HG03571 (cell line): ENCODE measurements around the gene FBXW8.

ENCODE experiments used
- ATAC-seq: cut with Tn5 transposase; IDR thresholded peaks from one replicate; pipeline ENCODE4 v1.9.1; 2021; ENCODE audit not compliant: unreplicated experiment

Gene FBXW8, protein sequence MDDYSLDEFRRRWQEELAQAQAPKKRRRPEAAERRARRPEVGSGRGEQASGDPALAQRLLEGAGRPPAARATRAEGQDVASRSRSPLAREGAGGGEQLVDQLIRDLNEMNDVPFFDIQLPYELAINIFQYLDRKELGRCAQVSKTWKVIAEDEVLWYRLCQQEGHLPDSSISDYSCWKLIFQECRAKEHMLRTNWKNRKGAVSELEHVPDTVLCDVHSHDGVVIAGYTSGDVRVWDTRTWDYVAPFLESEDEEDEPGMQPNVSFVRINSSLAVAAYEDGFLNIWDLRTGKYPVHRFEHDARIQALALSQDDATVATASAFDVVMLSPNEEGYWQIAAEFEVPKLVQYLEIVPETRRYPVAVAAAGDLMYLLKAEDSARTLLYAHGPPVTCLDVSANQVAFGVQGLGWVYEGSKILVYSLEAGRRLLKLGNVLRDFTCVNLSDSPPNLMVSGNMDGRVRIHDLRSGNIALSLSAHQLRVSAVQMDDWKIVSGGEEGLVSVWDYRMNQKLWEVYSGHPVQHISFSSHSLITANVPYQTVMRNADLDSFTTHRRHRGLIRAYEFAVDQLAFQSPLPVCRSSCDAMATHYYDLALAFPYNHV

DNA sequence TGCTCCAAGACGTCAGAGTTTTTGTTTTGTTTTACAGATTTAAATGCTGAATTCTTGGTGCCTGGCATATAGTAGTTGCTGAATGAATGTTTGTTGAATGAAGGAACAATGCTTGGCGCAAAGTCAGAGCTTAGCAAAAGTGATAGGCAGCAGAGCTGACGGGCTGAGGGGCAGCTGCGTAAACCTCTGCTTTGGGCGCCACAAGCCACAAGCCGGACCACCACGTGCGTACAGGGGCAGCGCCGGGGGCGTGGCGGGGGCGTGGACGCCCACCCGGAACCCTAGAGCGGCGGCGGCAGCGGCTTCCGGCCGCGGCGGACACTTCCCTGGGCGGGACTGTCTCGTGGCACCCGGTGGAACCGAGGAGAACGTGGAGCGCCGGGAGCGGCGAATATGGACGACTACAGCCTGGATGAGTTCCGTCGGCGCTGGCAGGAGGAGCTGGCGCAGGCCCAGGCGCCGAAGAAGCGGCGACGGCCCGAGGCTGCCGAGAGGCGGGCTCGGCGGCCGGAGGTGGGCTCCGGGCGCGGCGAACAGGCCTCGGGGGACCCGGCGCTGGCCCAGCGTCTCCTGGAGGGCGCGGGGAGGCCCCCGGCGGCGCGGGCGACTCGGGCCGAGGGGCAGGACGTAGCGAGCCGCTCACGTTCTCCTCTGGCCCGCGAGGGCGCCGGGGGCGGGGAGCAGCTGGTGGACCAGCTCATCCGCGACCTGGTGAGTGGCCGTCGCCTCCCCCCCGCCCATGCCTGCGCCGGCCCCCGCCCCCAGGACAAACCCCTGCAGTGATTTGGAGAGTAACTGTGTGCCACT is at the start of gene FBXW8:
TSS of gene FBXW8 (plus strand) at position 306 of the 807 bp plus-strand sequence. CDS start at position 394, 88 bp downstream.
- ATAC-seq: peak; percentile 90

DNA sequence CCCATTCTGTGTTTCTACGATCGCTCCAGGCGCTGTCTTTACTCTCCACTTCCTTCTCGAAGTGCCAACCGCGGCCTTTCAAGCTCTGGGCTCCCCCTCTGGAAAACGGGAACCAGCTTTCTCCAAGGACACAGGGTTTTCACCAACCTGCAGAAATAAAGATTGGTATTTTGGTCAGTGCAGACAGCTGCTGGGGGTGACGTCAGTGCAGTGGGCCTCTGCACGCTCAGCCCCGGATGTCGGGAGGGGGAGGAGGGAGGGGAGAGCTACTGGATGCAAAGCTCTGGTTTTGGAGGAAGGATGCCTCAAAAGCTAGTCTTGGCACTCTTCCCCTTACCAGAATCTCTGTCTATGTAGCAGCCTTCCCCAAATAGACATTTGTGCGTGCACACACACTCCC is 49.4 kb upstream of the FBXW8 start:
- ATAC-seq: peak; percentile 87

DNA sequence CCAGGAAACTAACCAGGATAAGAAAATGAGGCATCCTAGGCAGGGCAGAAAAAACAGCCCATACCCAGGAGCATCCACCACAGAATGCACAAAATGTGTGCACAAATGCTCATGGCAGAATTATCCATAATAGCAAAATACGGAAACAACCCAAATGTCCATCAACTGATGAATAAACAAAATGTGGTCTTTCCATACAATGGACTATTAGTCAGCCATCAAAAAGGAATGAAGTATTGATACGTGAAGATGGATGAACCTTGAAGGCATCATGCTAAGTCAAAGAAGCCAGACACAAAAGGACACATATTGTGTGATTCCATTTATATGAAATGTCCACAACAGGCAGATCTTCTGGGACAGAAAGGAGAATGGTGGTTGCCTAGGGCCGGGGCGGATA is 48.6 kb upstream of the FBXW8 start:
- ATAC-seq: no peak

DNA sequence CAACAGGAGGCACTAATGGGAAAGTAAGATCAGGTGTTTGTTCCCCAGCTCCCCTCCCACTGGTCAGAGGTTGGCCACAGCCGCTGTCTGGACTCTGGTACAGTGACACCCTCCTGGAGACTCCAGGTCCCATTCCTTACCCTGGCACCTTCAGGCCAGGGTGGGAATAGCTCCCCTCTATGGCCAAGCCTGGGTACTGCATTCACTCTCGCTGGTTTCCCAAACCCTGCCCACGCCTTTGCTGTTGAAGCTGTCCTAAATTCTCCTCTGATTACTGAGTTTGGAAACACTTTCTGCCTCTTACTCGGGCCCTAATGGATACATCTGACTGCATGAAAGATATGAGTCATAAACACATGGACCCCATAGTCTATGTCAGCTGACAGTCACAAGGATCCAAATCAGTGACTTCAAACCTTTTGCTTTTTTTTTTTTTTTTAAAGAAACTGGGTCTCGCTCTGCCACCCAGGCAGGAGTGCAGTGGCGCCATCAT is 47.4 kb upstream of the FBXW8 start:
- no peak for ATAC-seq

DNA sequence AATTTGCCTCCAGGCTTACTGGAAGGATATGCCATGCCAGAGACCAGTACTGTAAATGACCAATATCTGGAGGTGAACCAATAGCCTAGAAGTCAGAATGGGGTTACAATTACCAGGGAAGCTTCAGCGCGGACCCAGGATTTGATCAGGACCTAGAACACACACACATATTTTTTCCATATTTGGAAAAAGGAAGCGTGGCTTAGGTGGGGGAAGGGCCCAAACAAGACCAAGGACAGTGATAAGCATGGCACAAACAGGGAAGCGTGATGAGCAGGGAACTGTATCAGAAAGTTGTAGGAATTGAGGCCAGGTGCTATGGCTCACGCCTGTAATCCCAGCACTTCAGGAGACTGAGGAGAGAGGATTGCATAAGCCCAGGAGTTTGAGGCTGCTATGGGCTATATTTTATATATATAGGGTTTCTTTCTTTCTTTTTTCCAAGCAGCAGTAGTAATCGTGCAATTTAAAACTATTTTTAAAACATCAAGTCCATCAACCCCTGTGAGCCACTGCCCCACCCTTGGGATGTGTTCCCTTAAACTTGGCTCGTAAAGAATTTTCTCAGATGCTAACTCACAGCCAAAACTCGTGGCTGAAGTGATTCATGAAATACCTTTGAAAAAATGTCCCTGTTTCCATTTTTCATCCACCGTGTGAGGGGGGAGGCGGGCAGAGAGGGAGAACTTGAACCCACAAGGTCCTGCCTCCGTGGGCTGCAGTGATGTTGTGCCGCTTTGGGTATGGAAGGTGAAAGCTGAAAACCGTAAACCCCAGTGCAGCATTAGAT is 46.2 kb upstream of the FBXW8 start:
- ATAC-seq: no peak

DNA sequence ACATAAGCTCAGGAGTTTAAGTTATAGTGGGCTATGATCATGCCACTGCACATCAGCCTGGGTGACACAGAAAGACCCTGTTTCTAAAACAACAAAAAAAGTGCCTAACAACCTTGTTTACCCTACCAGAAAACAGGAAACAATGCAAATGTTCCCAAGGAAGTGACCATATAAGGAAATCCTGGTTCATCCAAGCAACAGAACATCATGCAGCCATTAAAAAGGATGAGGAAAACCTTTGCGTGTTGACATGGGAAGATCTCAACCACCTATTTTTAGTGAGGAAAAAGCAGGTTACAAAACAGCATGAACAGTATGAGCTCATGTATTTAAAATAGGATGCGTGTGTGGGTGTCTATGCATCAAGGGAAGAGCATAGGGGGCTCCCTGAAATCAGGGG is 43.2 kb upstream of the FBXW8 start:
- no peak for ATAC-seq

DNA sequence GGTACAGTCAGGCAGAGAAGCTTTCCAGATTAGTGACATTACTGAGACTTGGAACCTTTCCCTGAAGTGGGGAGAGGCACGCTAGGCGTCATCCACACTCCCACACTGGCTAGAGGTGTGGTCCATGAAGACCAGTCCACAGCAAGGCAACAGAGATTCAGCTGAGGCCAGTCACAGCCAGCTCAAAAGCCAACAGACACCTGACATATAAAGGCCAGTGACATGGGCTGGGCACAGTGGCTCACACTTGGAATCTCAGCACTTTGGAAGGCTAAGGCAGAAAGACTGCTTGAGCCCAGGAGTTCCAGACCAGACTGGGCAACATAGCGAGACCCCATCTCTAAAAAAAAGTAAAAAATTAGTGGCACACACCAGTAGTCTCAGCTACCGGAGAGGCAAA is 40.4 kb upstream of the FBXW8 start:
- ATAC-seq: no peak

DNA sequence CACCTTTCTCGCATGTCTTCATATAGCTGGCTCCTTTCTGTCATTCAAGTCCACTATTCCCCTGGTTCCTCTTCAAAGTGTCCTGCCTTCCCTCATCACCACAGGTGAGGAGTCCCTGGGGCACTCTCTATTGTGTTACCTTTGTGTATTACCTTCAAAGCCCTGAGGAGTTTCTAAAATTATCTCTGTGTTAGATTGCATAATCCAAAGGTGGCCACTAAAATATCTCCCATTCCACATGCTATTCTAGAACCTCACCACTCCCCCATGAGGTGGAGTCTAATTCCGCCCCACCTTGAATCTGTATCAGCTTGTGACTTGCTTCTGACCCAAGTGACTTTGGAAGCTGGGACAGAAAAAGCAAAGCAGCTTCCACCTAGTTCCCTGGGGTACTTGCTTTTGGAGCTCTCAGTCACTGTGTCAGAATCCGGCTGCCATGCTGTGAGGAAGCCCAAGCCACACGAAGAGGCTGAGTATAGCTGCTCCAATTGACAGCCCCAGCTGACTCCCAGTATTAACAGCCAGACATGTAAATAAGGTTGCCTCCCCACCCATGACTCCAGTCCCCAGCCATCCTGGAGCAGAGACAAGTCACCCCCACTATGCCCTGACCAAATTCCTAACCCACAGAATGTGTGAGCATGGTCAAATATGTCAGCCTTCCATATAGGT is 36.3 kb upstream of the FBXW8 start:
- no peak for ATAC-seq

DNA sequence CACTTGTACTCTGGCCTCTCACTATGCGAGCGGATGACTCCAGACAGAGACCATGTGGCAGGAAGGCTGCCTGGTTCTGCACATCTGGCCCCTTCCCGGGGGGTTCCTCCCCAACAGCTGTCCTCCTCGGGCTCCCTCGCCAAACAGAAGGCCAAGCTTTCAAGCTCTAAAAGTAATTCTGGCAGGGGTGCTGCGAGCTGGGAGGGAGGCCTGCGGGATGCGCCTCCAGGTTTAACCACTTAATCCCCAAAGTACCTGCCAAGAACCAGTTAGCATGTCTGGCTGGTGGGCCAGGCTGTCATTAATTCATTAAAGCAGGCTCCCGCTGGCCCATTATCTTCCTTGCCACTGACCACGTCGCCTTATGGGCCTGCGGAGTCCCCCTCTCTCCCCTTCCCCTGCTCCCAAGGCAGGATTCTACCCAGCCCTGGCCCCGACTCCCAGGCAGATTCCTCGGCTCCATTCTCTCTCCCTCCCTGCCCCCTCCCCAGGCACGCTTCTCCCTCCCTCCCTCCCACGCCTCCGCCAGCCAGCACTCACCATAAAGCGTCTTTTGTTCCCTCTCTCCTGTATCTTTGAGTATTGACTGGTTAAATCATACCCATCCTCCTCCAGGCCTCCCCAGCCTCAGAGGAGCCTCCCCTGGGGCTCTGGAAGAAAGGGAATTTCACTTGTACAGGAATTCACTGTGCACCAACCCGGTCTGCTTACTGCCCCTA is 34.4 kb upstream of the FBXW8 start:
- ATAC-seq: no peak

DNA sequence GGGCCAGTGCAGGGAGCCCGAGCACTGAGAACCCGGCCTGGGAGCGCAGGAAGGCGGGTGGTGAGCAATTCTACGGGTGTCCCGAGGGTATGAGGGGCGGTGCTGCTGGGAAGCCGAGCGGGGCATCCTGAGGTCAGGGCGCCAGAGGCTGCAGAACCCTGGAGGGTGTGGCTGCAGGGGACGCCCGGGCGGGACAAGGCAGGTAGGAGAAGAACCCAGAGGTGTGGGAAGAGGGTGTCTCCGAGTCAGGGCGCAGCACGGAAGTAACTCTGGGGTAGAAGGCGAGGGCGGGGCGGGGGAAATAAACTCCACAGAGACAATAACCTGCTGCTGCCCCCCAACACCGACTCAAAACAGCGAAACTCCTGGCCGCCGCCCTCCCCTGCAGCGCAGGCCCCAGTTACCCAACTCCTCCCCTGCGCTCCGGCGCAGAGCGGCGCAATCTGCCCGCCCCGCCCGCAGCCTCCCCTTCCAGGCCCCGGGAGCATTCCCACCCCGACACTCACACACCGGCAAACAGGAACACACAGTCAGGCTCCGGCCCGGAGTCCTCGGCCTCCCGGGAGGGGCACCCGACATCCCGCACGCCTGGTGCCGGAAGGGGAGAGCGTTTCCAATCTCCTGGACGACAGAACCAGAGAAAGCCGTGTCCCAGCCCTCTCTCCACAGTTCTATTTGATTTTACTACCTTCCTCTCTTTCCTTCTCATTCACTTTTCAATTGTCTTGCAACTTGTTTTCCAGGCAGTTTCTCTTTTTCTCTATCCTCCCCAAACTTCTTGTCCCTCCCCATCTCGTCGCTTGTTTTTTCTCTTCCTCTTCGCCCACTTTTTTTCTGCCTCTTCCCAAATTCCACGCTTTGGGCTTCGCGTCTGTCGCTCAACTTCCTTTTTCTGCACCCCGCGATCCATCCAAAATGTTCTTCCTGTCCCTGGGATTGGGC is 31.9 kb upstream of the FBXW8 start:
- ATAC-seq: no peak

DNA sequence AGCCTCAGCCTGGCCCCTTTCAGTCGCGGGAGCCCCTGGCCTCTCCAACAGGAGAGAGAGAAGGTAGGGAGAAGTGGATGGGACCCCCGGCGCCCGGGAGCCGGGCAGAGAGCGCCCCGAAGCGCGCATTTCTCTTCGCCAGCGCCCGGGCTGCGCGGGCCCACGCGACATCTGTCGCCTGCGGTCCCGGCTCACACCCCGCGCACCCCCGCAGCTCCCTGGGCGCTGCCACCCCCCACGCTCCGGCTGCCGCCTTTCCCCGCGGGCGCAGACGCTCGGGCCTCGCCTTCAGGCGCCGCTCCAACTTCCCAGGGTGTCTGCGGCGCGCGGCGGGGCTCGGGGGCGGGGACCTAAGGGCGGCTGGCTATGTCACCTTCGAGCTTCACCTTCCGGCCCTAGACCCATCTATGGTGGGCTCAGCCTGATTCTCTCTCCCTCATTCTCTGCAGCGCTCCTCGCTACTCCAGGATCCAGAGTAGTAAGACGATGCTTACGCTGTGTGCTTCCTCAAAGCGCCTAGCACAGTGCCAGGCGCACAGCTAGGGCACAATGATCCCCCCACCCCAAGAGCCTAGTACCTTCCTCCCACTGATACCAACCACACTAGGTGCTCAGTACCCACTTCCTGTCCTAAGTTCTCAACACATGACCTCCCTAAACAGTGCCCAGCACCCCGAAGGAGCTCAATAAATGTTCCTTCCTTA is 31.1 kb upstream of the FBXW8 start:
- ATAC-seq: no peak

DNA sequence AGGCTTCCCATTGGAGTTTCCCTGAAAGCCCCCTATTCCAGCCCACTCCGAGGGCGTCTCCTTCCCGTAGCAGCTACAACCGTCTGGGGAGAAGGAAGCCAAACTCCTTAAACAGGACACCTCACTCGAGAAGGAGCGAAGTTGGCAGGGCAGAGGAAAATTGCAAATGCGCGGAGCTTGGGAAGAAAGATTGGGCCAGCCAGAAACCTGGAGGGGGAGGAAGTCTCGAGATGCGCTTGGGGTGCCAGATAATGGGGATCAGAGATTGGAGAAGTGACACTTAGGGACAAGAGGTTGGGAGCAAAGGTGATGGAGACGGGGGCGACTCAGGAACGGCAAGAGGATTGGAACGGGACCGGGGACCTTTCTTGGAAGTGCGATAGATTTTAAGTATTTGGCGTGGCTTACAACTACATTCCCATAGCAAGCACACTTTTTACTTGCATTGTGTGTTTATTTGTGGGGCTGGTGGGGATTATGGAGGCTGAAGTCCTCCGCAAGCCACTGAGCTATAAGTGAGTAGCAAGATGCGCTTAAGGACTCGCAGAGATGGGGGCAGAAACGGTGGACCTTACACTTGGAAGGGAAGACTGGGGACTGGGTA is 30.4 kb upstream of the FBXW8 start:
- no peak for ATAC-seq

DNA sequence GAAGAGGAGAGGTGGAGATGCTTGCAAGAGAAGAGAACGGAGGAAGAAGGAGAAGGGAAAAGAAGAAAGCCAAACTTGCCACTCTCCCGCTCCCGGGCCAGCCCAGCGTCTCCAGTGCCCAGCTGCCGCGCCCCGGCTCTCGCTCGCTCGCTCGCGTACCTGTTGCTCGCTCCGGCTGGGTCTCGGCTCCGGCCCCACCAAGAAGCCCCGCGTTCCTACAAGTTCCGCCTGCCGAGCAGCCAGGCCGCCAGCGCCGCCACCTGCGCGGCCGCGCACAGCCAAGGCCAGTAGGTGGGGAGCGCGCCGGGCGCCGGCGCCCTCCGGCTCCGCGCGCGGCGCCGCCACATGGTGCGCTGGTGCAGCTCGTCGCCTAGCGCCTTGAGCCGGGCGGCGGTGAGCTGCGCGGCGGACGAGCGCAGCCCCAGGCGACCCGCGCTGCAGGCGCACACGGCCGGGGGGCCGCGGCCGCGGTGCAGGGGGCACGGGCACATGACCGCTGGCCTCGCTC is 29.9 kb upstream of the FBXW8 start:
- ATAC-seq: no peak

DNA sequence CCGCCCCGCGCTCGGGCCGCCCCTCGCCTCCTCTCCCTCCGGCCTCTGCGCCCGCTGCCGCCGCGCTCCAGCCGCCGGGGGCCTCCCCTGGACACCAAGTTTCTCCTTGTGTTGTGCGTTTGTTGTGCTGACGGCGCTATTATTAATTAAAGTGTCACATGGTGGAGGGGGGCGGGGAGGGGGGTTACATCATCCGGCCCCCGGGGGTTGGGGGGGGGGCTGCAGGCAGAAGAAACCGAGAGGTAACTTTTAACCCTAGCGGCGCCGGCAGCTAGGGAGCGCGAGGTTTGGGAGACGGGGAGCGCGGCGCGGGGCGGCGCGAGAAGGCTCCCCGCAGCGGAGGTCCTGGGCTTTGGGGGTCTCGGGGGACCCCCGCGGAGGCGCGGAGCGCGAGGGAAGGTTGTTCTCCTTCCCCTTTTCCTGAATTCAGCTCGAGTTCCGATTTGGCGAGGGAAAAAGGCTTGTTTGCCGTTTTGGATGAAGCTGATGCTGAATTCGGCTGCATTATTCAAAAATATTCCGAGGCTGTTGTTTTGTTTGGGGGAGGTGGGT is 29.3 kb upstream of the FBXW8 start, which contains the start of gene HRK:
TSS of gene HRK (minus strand) at position 117 of the 552 bp plus-strand sequence. CDS start 134 bp downstream, outside the sequence.
- no peak for ATAC-seq

DNA sequence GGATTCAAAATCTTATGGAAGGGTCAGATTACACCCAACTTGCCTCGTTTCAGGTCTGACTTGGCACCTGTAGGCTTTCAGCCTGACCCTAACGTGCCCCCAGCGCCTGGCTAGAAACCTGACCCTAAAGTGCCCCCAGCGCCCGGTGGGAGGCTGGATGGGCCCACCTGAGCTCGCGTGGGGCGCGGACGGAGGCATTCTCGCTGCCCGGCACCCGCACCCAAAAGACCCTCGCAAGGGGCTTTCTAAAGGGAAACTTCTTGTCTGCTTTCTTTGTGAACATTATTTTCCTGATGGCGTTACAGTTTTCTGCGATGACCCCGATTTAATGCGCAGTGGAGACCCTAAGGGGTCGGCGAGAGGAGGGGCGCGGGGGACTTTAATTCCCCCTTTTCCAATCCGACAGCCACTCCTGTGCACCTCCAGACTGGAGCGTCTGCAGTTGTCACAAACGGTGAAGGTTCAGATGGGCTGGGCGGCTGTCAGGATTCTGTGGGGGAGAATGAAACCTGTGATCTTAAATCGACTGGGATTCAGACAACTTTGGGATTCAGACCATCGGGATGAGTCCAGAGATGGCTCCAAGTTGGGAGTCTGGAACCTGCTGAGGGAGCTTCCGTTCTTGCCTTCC is 28.8 kb upstream of the FBXW8 start:
- ATAC-seq: no peak

DNA sequence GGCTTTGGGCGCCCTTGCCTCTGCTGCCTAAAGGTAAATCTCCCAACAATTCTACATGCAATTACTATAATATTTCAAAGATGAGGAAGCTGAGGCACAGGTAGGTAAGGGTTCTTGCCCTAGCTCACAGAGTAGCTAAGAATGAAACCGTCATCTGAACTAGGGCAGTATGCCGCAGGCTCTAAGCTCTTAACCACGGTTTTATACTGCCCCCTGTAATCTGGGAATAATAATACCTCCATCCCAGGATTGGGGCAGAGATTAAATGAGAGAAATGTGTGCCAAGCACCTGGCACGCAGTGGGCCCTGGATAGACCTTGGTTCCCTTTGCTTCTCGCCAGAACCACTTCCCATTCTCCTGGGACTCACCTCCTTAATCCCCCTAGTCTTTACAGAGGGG is 28.0 kb upstream of the FBXW8 start:
- no peak for ATAC-seq
